IPS-18c (cell line): ENCODE measurements around the gene CTNNA3.

Experiments
- H3K4me3 ChIP-seq: 2 replicates; pipeline ENCODE4 v1.7.0; 2013; ENCODE audit warnings: low read depth, mild to moderate bottlenecking, low read length, moderate library complexity; ENCODE audit not compliant: insufficient read depth
- H3K9me3 ChIP-seq: one replicate; pipeline ENCODE4 v1.6.1; 2013; ENCODE audit warnings: mild to moderate bottlenecking, low read length, moderate library complexity; ENCODE audit not compliant: control insufficient read depth, insufficient read depth

The CTNNA3 gene

DNA sequence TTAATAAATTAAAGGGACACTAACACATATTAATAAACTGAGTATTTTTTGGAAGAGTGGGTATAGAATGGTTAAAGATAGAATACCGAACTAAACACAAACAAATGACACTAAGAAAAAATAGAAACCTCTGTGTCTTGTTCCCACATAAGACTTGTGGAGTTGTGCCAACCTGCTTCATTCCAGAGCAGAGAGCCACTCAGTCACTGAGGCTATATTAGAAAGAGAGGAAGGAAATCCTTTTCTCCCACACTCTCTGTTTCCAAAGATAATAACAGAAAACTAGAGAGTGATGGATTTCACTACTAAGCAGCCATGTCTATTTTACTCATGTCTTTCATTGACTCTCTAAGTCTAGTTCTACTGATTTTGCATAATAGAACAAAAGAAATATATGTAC is 26.0 kb downstream of the CTNNA3 start:
- H3K9me3 ChIP-seq = no peaks in the 10 kb centered on the region
- no peak overlapping the region for H3K4me3 ChIP-seq

DNA sequence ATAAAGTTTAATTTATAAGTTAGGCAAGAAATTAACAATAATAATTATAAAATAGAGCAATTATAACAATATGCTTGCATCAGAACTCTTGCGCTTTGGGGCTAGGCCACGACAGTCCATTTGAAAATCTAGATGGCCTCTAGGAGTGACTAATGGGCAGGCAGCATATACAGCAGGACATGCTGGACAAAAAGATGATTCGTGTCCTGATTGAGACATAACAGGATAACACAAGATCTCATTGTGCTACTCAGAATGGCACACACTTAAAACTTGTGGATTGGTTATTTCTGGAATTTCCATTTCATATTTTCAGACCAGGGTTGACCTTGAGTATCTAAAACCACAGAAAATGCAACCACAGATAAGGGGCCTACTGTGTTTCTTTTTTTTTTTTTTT is 27.5 kb downstream of the CTNNA3 start:
- no peak overlapping the region for H3K4me3 ChIP-seq
- H3K9me3 ChIP-seq = no peaks in the 10 kb centered on the region

DNA sequence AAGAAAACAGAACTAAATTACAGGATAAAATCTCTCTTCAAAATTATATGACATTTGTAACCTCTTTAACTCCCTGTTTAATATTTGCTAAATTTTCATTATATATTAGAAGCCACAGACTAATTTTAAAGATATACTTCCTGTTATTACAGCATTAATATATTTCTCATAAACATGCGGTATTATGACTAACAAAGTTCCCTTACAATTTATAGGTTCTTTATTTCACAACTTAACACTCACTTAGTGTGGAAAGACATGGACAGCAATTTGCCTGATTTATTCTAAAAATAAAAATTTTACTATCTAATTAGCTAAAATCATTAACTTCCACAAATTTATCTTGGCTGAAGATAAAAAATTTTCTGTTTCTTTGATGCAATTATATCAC is 29.0 kb downstream of the CTNNA3 start:
- no peaks in the 10 kb centered on the region for H3K9me3 ChIP-seq

DNA sequence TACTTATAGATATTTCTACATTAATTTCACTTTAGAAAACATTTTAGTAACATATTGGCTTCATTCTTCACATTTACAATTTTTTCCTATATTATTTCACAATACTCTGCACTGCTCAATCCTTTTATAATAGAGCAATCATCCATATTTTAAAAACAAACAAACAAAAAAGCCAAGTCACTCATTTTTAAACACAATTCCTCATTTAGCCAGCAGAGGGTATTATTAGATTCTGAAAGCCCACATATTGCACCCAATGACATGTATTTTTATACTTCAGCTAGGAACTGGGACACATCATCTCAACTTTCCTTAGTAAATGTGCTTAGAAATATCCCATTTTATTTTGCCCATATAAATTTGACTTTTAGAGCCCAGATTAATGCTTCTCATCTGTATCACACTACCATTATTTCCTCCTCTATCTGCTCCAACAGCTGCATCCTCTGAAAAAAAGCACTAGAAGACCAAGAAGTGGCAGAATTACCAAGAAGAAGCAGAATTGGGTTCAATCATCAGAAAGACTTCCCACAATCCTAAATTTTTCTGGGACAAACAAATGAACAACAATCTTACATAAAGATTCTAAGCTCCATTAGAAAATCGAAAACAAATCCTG is 29.5 kb downstream of the CTNNA3 start:
- no peaks in the 10 kb centered on the region for H3K9me3 ChIP-seq
- no peak overlapping the region for H3K4me3 ChIP-seq

More for the DNA sequence above, 29.0 kb downstream of the CTNNA3 start:
- no peak overlapping the region for H3K4me3 ChIP-seq

DNA sequence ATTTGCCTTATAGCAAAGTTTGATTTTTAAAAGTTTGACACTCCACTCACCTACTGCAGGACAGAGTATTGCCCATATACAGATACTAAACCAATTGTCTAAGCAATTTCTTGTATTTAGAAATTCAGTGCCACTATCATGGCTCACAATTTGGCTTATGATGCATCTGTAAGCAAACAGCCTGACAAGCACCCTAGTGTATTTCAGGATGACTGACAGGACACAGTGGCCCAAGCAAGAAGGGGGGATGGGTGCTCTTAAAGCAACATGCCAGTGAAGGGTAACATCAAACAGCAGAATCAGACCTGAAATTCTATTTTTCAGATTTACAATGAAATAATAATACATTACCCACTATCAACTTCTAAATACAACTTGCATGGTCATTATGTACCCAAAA is 30.5 kb downstream of the CTNNA3 start:
- Histone ChIP-seq H3K9me3 (no peaks in the 10 kb centered on the region), H3K4me3 (no peak overlapping the region)

DNA sequence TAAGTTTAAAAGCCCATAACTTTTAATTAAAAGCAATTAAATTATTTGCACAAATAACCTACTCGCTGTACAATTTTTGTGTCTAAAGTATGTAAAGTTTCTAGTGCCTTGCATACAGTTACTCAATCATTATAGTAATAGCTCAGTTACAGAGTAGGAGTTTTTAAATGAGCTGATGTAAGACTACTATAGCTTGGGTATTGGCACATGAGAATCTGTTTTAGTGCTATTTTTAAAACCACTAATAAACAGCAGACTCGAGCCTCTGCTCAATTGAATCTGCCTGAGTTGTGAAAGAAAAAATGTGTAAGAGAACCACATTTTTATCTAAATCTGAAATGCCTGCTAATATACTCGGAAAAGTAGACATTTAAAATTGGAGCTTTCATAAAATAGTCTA is 31.1 kb downstream of the CTNNA3 start:
- Histone ChIP-seq H3K9me3 (no peaks in the 10 kb centered on the region), H3K4me3 (no peak overlapping the region)

DNA sequence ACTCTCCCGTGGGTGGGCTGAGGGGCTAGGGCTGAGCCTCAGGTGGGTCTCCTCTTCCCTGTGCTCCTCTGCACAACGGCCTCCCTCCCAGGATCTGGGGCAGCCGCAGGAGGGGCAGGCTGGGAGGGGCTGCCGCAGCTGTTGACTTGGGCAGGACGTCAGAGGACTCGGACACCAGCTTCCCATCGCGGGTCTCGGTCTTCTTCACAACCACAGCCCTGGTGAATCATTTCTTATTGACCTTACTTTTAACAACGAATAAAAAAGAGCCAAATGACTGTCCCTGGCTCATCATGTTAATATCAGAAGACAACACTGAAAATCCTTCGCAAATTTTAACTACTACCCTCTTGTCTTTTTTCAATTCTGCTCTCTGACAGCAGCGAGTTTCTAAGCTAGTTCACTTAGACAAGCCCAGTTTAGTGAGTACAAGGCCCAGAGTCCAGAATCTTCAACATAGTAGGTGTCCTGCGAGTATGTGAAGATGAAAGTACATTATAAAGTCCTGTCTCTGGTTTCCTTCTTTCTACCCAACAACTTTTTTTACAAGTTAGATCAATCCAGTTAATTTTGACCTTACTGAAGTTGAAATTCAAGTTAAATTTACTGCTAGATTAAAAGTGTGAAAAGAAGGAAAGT is 32.4 kb downstream of the CTNNA3 start:
- Histone ChIP-seq H3K9me3 (no peaks in the 10 kb centered on the region), H3K4me3 (no peak overlapping the region)

DNA sequence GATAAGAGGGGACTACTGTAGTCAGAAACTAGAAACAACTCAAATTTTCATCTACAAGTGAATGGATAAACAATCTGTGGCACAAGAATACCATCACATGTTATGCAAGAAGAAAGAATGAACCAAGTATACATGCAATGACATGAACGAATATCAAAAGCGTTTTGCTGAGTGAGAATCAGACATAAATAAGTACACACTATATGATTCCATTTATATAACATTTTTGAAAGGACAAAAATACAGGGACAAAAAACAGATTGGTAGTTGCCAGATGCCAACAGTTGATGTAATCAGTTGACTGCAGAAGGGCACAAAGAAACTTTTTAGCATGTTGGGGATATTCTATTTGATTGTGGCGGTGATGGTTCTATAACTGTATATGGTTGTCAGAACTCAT is 33.6 kb downstream of the CTNNA3 start:
- Histone ChIP-seq H3K4me3 (no peak overlapping the region), H3K9me3 (no peaks in the 10 kb centered on the region)

DNA sequence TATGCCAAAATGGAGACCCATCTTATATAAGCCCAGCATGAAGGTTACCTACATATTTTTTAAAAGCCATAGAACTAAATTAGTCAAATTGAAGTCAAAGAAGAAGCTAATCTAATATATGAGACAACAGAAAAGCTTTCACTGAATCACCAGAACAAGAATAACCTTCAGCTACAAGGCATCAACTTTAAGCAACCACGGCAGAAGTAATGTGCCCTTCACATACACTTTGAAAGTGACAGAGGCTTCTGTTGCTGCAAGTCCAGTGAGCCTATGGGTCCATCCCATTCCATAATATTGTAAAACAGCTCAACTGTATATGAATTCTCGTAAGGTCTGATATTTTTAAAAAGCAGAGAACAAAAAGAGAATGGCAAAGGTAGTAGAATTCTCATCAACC is 36.5 kb downstream of the CTNNA3 start:
- Histone ChIP-seq H3K9me3 (no peaks in the 10 kb centered on the region), H3K4me3 (no peak overlapping the region)

DNA sequence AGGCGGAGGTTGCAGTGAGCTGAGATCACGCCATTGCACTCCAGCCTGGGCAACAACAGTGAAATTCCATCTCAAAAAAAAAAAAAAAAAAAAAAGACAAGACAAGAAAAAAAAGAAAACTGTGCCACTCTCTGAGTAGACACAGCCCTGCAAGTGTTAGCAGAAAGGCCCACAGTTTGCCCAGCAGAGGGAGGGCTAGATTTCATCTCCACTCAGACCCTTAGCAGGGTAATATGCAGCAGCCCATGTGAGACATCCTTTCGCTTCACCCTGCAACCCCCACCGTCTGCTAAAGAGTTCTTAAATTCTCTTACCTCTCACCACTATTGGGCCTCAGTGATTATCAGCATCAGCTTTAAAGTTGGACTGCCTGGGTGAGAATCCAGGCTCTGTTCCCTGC is 38.2 kb downstream of the CTNNA3 start:
- Histone ChIP-seq H3K4me3 (no peak overlapping the region), H3K9me3 (no peaks in the 10 kb centered on the region)

DNA sequence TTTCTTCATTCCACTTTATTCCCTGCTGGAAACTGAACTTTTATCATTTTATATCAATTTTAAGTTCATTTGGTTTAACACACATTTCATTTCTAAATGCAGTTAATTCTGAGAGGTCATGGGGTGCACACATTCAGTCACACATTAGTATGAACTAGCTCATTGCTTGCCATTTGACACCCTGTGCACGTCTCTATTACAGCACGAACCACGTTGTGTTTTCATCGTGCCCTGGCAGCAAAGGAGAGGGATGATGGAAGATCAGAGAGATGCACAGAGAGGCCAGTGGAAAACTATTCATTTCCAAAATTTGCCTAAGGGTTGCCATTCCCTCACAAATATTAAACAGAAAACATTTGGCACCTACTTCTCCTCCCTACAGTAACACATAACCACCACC is 45.4 kb downstream of the CTNNA3 start:
- no peak overlapping the region for H3K4me3 ChIP-seq
- H3K9me3 ChIP-seq = no peaks in the 10 kb centered on the region

DNA sequence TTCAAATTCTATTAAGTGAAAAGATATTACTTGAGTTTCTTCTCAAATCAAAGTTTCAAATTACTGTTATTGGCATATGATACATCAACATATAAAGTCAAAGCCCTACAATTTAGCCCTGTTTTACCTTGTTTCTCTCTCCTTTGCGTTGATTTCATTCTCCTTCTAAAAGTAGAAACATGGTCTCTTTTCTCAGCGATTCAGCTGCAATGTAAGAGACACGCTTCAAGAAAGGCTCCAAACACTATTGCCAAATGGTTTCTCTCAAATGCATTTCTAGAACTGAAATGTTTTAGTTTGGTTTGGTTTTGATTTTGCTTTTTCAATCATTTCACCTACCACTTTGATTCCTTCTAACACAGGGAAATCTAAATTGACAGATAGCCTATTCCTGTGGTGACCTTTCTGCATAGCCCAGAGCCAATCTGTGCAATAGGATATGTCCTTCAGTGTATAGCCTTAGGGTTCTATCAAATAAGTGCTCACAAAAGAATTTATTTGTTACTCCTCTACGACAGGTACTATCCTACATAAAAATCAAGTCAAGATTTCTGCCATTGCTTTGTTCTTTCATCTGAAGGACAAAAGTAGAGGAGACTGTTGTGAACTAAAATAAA is 47.3 kb downstream of the CTNNA3 start:
- H3K4me3 ChIP-seq = no peak overlapping the region
- no peaks in the 10 kb centered on the region for H3K9me3 ChIP-seq

DNA sequence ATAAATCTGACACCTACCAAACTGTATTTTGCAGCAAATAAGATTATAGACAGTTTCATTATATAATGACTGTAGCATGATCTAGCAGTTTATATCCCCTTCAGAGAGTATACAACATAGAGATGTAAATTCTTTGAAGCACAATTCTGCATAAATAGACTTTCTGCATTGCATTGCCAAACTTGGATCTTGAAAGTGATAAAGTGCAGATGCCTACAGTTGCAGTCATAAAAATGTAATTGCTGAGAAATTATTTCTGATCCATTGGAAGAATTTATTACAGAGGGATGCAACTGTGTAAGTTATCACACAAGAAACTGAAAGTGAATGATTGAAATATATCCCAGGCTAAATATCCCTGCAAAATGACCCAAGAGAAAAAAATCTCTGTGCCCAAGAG is 65.1 kb downstream of the CTNNA3 start:
- Histone ChIP-seq H3K4me3 (no peak overlapping the region), H3K9me3 (no peaks in the 10 kb centered on the region)

DNA sequence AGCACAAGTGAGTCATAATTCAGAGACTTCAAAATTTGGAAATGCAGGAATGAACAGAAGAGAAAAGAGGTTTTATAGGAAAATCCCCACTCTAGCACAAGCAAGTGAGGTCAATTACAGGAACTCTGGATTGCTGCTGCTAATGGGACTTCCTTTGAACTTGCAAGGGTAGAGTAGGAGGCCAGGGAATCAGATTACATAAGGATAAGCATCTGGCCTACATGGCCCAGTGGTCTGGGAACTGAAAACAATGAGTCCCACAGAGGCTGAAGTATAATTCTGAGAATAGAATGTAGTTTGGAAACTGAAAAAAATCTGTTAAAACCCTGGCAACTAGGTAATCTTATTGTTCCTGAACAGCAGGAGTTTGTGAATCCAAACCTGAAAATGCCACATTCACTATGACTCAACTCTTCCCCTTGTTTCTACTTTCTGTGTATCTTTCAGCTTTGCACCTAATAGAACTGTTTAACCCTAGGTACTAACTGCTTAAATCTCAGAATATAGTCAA is 66.5 kb downstream of the CTNNA3 start:
- Histone ChIP-seq H3K4me3 (no peak overlapping the region), H3K9me3 (no peaks in the 10 kb centered on the region)

DNA sequence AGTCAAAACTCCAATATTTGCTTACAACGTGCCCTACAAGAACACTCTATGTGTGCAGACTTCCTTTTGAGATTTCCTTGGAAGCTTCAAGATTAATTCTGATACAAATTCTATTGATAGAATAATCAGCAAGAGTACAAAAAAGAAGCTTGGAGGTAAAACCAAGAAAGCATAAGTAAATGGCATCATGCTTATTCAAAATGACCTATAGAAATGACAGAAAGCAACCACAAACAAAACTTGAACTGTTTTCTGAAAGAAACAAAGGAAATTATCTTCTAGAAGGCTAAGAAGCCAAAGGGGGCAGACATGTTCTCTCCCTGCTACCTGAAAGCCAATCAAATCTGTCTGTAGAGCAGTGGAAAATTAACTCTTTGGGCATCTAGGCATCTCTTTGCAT is 73.0 kb downstream of the CTNNA3 start:
- Histone ChIP-seq H3K9me3 (no peaks in the 10 kb centered on the region), H3K4me3 (no peak overlapping the region)

DNA sequence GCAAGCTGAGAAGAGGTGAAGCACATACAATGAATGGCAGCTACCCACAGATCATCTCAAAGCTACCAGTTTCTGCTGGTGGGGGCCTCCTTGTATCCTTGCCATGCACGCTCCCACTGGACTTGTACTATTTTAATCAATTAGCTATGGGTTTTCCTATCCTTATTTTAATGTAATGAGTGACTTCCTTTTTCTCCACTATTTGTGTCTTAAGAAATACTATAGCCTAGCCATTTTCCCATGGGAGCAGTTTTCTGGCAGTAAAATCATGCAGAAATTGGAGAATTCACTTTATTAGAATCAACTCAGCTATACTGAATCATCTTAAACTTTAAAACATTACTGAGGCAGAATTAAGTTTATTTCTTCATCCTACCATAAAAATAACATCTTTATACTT is 73.5 kb downstream of the CTNNA3 start:
- no peak overlapping the region for H3K4me3 ChIP-seq
- no peaks in the 10 kb centered on the region for H3K9me3 ChIP-seq

DNA sequence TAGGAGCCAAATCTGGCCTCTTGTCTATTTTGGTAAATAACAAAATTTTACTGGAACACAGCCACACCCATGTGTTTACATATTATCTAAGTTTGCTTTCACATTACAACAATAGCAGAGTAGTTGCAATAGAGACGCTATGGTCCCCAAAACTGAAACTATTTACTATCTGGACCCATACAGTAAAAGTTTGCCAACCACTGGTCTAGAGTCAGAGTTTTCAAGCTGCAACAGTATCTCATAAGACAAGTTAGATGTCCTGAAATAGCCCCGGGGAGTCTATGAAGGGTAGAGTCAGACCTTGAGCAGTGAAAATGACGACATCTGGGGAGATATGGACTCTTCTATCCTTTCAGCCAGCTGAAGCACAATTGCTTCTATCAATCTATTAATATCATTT is 74.2 kb downstream of the CTNNA3 start:
- H3K4me3 ChIP-seq = no peak overlapping the region
- no peaks in the 10 kb centered on the region for H3K9me3 ChIP-seq

DNA sequence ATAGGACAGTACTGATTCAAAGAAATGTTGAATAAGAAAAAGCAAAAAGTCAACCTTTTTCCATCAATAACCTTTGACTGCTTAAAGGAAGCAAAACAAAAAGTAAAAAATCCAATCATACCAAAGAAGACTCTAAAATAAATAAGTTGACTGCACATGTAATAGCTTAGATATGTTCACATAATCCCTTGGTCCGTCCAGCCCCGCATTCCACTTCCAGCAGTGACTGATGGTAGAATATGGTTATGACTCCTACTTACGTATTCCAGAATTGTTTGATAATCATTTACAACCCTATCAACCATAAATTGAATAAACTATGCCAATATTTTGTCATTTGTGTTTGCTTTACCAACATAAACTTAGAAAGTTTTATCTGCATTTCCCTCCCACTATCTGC is 77.9 kb downstream of the CTNNA3 start:
- Histone ChIP-seq H3K9me3 (no peaks in the 10 kb centered on the region), H3K4me3 (no peak overlapping the region)
